CD8-positive, alpha-beta memory T cell (primary cell): ENCODE results near the gene PITX1. TPM values are rescaled to one million over a fixed set of nuclear protein-coding genes. Genes with fewer than 3 reads are reported as not detected.

Experiments
- CTCF ChIA-PET: fragments of 350-600 bp; sonication (Branson Sonifier 250); formaldehyde crosslinking; loops from one replicate; lab custom pipeline; 2021; ENCODE audit warnings: antibody characterized with exemption; lab: Charles Lee
- POLR2A ChIA-PET: fragments of 350-600 bp; sonication (Branson Sonifier 250); formaldehyde crosslinking; loops from one replicate; lab custom pipeline; 2021; ENCODE audit warnings: antibody characterized with exemption; lab: Charles Lee
- DNase-seq, 5 donors: peaks; one replicate each; pipeline versions ENCODE4 v3.0.0 to v3.0.0-alpha.2; 2020 to 2022; ENCODE audit warnings: mixed read lengths in 1 of 5
- H3K27ac ChIP-seq: one replicate; pipeline ENCODE4 v1.7.0; 2013; ENCODE audit warnings: low read depth, mild to moderate bottlenecking, low read length, moderate library complexity
- H3K27me3 ChIP-seq: 2 replicates; pipeline ENCODE4 v1.7.0; 2013; ENCODE audit warnings: low read length, mild to moderate bottlenecking; ENCODE audit not compliant: insufficient read depth, poor library complexity, severe bottlenecking
- H3K36me3 ChIP-seq: 2 replicates; pipeline ENCODE4 v1.7.0; 2013; ENCODE audit warnings: mild to moderate bottlenecking, low read length, moderate library complexity; ENCODE audit not compliant: insufficient read depth
- H3K4me1 ChIP-seq: 2 replicates; pipeline ENCODE4 v1.7.0; 2013; ENCODE audit warnings: mild to moderate bottlenecking, low read length, moderate library complexity; ENCODE audit not compliant: insufficient read depth
- H3K4me3 ChIP-seq: 2 replicates; pipeline ENCODE4 v1.7.0; 2013; ENCODE audit warnings: mild to moderate bottlenecking, low read length
- H3K9me3 ChIP-seq: 2 replicates; pipeline ENCODE4 v1.7.0; 2013; ENCODE audit warnings: mild to moderate bottlenecking, low read length
- H3K27ac Mint-ChIP-seq, 8 donors: one replicate each; pipeline ENCODE4 v1.8.0; 2020 to 2021; ENCODE audit warnings: mixed read lengths in 8 of 8, mild to moderate bottlenecking in 6 of 8, inconsistent platforms in 3 of 8, moderate library complexity in 3 of 8
- H3K27me3 Mint-ChIP-seq, 2 donors: one replicate each; pipeline ENCODE4 v1.8.0; 2020 to 2021; ENCODE audit warnings: mixed read lengths in 2 of 2, mild to moderate bottlenecking in 1 of 2, moderate library complexity in 1 of 2
- H3K36me3 Mint-ChIP-seq, 3 donors: one replicate each; pipeline ENCODE4 v1.8.0; 2020 to 2021; ENCODE audit warnings: mixed read lengths in 3 of 3, inconsistent platforms in 1 of 3, mild to moderate bottlenecking in 1 of 3
- H3K4me1 Mint-ChIP-seq, 3 donors: one replicate each; pipeline ENCODE4 v1.8.0; 2020 to 2021; ENCODE audit warnings: mixed read lengths in 3 of 3, inconsistent platforms in 1 of 3, mild to moderate bottlenecking in 1 of 3
- H3K4me3 Mint-ChIP-seq, 7 donors: one replicate each; pipeline ENCODE4 v1.8.0; 2020 to 2021; ENCODE audit warnings: mixed read lengths in 7 of 7, mild to moderate bottlenecking in 6 of 7, moderate library complexity in 4 of 7, inconsistent platforms in 2 of 7
- H3K9me3 Mint-ChIP-seq, 5 donors: one replicate each; pipeline ENCODE4 v1.8.0; 2020 to 2022; ENCODE audit warnings: mixed read lengths in 5 of 5, mild to moderate bottlenecking in 3 of 5, moderate library complexity in 2 of 5, inconsistent platforms in 1 of 5
- polyA plus RNA-seq: library from polyadenylated mRNA; unstranded; fragments of 300-500 nt; fragmentation: Illumina TruSeq; gene quantifications from one replicate; pipeline ENCODE4 v1.2.3, GENCODE V29; 2021
- total RNA-seq, 2 experiments: library from RNA; stranded (reverse); gene quantifications; one replicate each; pipeline ENCODE4 v1.2.3, GENCODE V29; 2021

The PITX1 gene
- total and polyA plus RNA-seq, 3 experiments from 2014 or later, result not detected

GRCh38 chr5:135073761-135074345 is 39.8 kb upstream of the PITX1 start:
- no peaks in the 10 kb centered on the region for H3K36me3 Mint-ChIP-seq
- peaks cover 11 to 14% of the 10 kb centered on the region in 2 donors for H3K27me3 Mint-ChIP-seq
- POLR2A ChIA-PET, result no interaction called here
- H3K27ac ChIP-seq, result no peak overlapping the region
- no peaks in the 10 kb centered on the region for H3K36me3 ChIP-seq
- no peak for DNase-seq
- H3K9me3 ChIP-seq, result no peaks in the 10 kb centered on the region
- no peak overlapping the region for H3K27ac Mint-ChIP-seq
- H3K4me1 ChIP-seq, result no peaks in the 10 kb centered on the region
- CTCF ChIA-PET, result interaction anchor here (1.9 kb wide), 1 partner anchor 11 kb away, joined by 5 read pairs; no protein-coding TSS in a partner anchor
- H3K9me3 Mint-ChIP-seq, result no peaks in the 10 kb centered on the region
- H3K4me3 Mint-ChIP-seq, result no peak overlapping the region
- H3K4me3 ChIP-seq, result no peak overlapping the region
- no peaks in the 10 kb centered on the region for H3K4me1 Mint-ChIP-seq
- no peaks in the 10 kb centered on the region for H3K27me3 ChIP-seq

- Histone ChIP-seq H3K36me3 (no peaks in the 10 kb centered on the region), H3K4me3 (no peak overlapping the region), H3K27me3 (no peaks in the 10 kb centered on the region), H3K4me1 (no peaks in the 10 kb centered on the region), H3K27ac (no peak overlapping the region), H3K9me3 (no peaks in the 10 kb centered on the region)
- no peak overlapping the region for H3K27ac Mint-ChIP-seq
- H3K4me1 Mint-ChIP-seq, result no peaks in the 10 kb centered on the region
- no peak overlapping the region for H3K4me3 Mint-ChIP-seq
- ChIA-PET POLR2A (no interaction called here), CTCF (no interaction called here)
- no peak for DNase-seq
- H3K9me3 Mint-ChIP-seq, result no peaks in the 10 kb centered on the region
- peaks cover 11 to 14% of the 10 kb centered on the region in 2 donors for H3K27me3 Mint-ChIP-seq
- no peaks in the 10 kb centered on the region for H3K36me3 Mint-ChIP-seq
Measured at GRCh38 chr5:135072387-135073281, 38.6 kb upstream of the PITX1 start.

GRCh38 chr5:135071311-135071710 is 37.3 kb upstream of the PITX1 start:
- no peaks in the 10 kb centered on the region for H3K9me3 Mint-ChIP-seq
- H3K27ac Mint-ChIP-seq, result no peak overlapping the region
- Histone ChIP-seq H3K4me1 (no peaks in the 10 kb centered on the region), H3K9me3 (no peaks in the 10 kb centered on the region), H3K36me3 (no peaks in the 10 kb centered on the region), H3K27ac (no peak overlapping the region), H3K27me3 (no peaks in the 10 kb centered on the region), H3K4me3 (no peak overlapping the region)
- CTCF ChIA-PET, result no interaction called here
- peaks cover 11 to 17% of the 10 kb centered on the region in 2 donors for H3K27me3 Mint-ChIP-seq
- H3K4me1 Mint-ChIP-seq, result no peaks in the 10 kb centered on the region
- POLR2A ChIA-PET, result no interaction called here
- H3K4me3 Mint-ChIP-seq, result no peak overlapping the region
- no peak for DNase-seq
- no peaks in the 10 kb centered on the region for H3K36me3 Mint-ChIP-seq

- no peak overlapping the region for H3K27ac ChIP-seq
- H3K4me1 Mint-ChIP-seq, result no peaks in the 10 kb centered on the region
- no peaks in the 10 kb centered on the region for H3K9me3 Mint-ChIP-seq
- H3K36me3 Mint-ChIP-seq, result no peaks in the 10 kb centered on the region
- POLR2A ChIA-PET, result no interaction called here
- H3K4me1 ChIP-seq, result no peaks in the 10 kb centered on the region
- H3K4me3 ChIP-seq, result no peak overlapping the region
- DNase-seq, result no peak
- H3K36me3 ChIP-seq, result no peaks in the 10 kb centered on the region
- no peak overlapping the region for H3K4me3 Mint-ChIP-seq
- no peaks in the 10 kb centered on the region for H3K9me3 ChIP-seq
- H3K27me3 ChIP-seq, result no peaks in the 10 kb centered on the region
- H3K27ac Mint-ChIP-seq, result no peak overlapping the region
- H3K27me3 Mint-ChIP-seq, result peaks cover 9 to 16% of the 10 kb centered on the region in 2 donors
- CTCF ChIA-PET, result no interaction called here
Measured at GRCh38 chr5:135069895-135070657, 36.0 kb upstream of the PITX1 start.

- H3K9me3 ChIP-seq, result no peaks in the 10 kb centered on the region
- CTCF ChIA-PET, result no interaction called here
- peaks cover 9 to 18% of the 10 kb centered on the region in 2 donors for H3K27me3 Mint-ChIP-seq
- no peak for DNase-seq
- H3K36me3 Mint-ChIP-seq, result no peaks in the 10 kb centered on the region
- no peaks in the 10 kb centered on the region for H3K36me3 ChIP-seq
- H3K4me3 Mint-ChIP-seq, result no peak overlapping the region
- H3K27me3 ChIP-seq, result no peaks in the 10 kb centered on the region
- no peaks in the 10 kb centered on the region for H3K9me3 Mint-ChIP-seq
- H3K4me1 ChIP-seq, result no peaks in the 10 kb centered on the region
- H3K4me3 ChIP-seq, result no peak overlapping the region
- POLR2A ChIA-PET, result no interaction called here
- H3K27ac ChIP-seq, result no peak overlapping the region
- H3K4me1 Mint-ChIP-seq, result no peaks in the 10 kb centered on the region
- no peak overlapping the region for H3K27ac Mint-ChIP-seq
Measured at GRCh38 chr5:135069016-135069770, 35.2 kb upstream of the PITX1 start.

- no peaks in the 10 kb centered on the region for H3K36me3 ChIP-seq
- ChIA-PET CTCF (no interaction called here), POLR2A (no interaction called here)
- H3K4me3 Mint-ChIP-seq, result no peak overlapping the region
- H3K4me1 ChIP-seq, result no peaks in the 10 kb centered on the region
- peaks cover 13 to 28% of the 10 kb centered on the region in 2 donors for H3K27me3 Mint-ChIP-seq
- H3K4me3 ChIP-seq, result no peak overlapping the region
- no peaks in the 10 kb centered on the region for H3K27me3 ChIP-seq
- no peak overlapping the region for H3K27ac Mint-ChIP-seq
- no peaks in the 10 kb centered on the region for H3K36me3 Mint-ChIP-seq
- DNase-seq, result no peak
- H3K9me3 Mint-ChIP-seq, result no peaks in the 10 kb centered on the region
- no peaks in the 10 kb centered on the region for H3K9me3 ChIP-seq
- no peaks in the 10 kb centered on the region for H3K4me1 Mint-ChIP-seq
- no peak overlapping the region for H3K27ac ChIP-seq
Measured at GRCh38 chr5:135067587-135067986, 33.6 kb upstream of the PITX1 start.

GRCh38 chr5:135066781-135067180 is 32.8 kb upstream of the PITX1 start:
- CTCF ChIA-PET, result no interaction called here
- peaks cover 13 to 28% of the 10 kb centered on the region in 2 donors for H3K27me3 Mint-ChIP-seq
- no peaks in the 10 kb centered on the region for H3K36me3 ChIP-seq
- no peaks in the 10 kb centered on the region for H3K4me1 Mint-ChIP-seq
- no peaks in the 10 kb centered on the region for H3K36me3 Mint-ChIP-seq
- POLR2A ChIA-PET, result no interaction called here
- H3K9me3 Mint-ChIP-seq, result no peaks in the 10 kb centered on the region
- H3K9me3 ChIP-seq, result no peaks in the 10 kb centered on the region
- no peak for DNase-seq
- H3K4me3 ChIP-seq, result no peak overlapping the region
- H3K27me3 ChIP-seq, result no peaks in the 10 kb centered on the region
- H3K27ac ChIP-seq, result no peak overlapping the region
- no peak overlapping the region for H3K4me3 Mint-ChIP-seq
- H3K27ac Mint-ChIP-seq, result no peak overlapping the region
- no peaks in the 10 kb centered on the region for H3K4me1 ChIP-seq
